ENCODE results near the gene C2. TPM values are rescaled to one million over a fixed set of nuclear protein-coding genes. Genes with fewer than 3 reads are reported as not detected.
A peak's percentile ranks its signal among the peaks of the same experiment; 100 is the strongest.
"Not testable (repeated sequence)": the region's sequence is repeated elsewhere in the genome, so short reads cannot be mapped to it uniquely, and the experiment has no call there.

Gene C2
- polyA plus RNA-seq, 1 donor from 2014 or later, result not detected

- Mint-ChIP-seq H3K4me1 (peaks cover 0 to 14% (median 10%) of the 10 kb centered on the region in 3 donors), H3K27ac (peak overlapping the region in 2 of 3 donors; percentile 48 to 84), H3K4me3 (peak overlapping the region in 1 of 4 donors; percentile 24), H3K36me3 (peaks cover 9% of the 10 kb centered on the region), H3K9me3 (no peaks in the 10 kb centered on the region), H3K27me3 (peaks cover 2% of the 10 kb centered on the region)
Observed at GRCh38 chr6:31967926-31968320, 40.4 kb downstream of the C2 start.

- peak overlapping the region in 1 of 3 donors; percentile 100 for H3K27ac Mint-ChIP-seq
- peaks cover 2% of the 10 kb centered on the region for H3K27me3 Mint-ChIP-seq
- H3K4me1 Mint-ChIP-seq, result peaks cover 0 to 18% (median 14%) of the 10 kb centered on the region in 3 donors
- no peaks in the 10 kb centered on the region for H3K9me3 Mint-ChIP-seq
- H3K36me3 Mint-ChIP-seq, result peaks cover 9% of the 10 kb centered on the region
- peak overlapping the region in 1 of 4 donors; percentile 98 for H3K4me3 Mint-ChIP-seq
Observed at GRCh38 chr6:31968326-31968725, 40.8 kb downstream of the C2 start.

GRCh38 chr6:31968791-31969711, 41.5 kb downstream of the C2 start:
- peaks cover 0 to 23% (median 19%) of the 10 kb centered on the region in 3 donors for H3K4me1 Mint-ChIP-seq
- H3K36me3 Mint-ChIP-seq, result peaks cover 9% of the 10 kb centered on the region
- peaks cover 2% of the 10 kb centered on the region for H3K27me3 Mint-ChIP-seq

GRCh38 chr6:31969712-31970603, 42.4 kb downstream of the C2 start:
- peaks cover 2% of the 10 kb centered on the region for H3K27me3 Mint-ChIP-seq
- H3K9me3 Mint-ChIP-seq, result no peaks in the 10 kb centered on the region
- H3K4me3 Mint-ChIP-seq, result peak overlapping the region; percentile 60 to 98 (median 84)
- H3K36me3 Mint-ChIP-seq, result peaks cover 9% of the 10 kb centered on the region
- H3K27ac Mint-ChIP-seq, result peak overlapping the region; percentile 86 to 100 (median 99)
- peaks cover 0 to 23% (median 20%) of the 10 kb centered on the region in 3 donors for H3K4me1 Mint-ChIP-seq

More at GRCh38 chr6:31968791-31969711, 41.5 kb downstream of the C2 start:
- Mint-ChIP-seq H3K27ac (peak overlapping the region in 2 of 3 donors; percentile 43 to 100), H3K9me3 (no peaks in the 10 kb centered on the region), H3K4me3 (peak overlapping the region in 3 of 4 donors; percentile 17 to 98 (median 88))

DNA sequence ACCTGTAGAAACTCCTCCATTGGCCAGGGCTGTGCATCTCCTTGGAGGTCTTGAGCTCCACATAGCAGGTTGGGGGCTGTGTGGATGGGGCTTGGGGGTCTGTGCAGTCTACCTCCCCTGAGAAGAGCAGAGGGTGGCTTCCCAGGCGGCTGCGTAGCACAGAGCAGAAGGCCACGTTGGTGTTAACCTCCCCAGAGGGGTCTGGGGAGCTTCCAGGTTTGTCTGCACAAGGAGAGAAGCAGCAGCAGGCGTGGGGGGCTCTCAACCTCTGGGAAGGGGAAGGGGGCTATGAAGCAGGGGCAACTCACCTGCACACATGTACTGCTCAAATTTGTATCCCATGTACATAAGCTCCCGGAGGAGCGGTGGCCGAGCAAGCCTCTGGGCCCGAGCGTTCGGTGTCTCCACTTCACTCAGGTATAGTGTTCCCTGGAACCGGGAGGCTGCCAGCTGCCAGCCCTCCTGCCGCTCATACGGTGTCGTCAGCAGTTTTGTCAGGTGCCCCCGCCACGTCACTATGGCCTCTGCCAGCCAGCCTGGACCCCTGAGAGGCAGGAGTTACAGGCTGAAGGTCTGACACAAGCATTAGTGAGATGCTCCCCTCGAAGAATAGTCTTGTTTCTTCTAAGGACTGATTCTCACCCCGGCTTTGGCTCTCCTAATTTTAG, 43.2 kb downstream of the C2 start:
- Mint-ChIP-seq H3K4me1 (peaks cover 0 to 23% (median 20%) of the 10 kb centered on the region in 3 donors), H3K27me3 (peaks cover 2% of the 10 kb centered on the region), H3K27ac (peak overlapping the region; percentile 99 to 100 (median 100)), H3K9me3 (no peaks in the 10 kb centered on the region), H3K36me3 (peaks cover 7% of the 10 kb centered on the region), H3K4me3 (peak overlapping the region; percentile 94 to 98 (median 97))

DNA sequence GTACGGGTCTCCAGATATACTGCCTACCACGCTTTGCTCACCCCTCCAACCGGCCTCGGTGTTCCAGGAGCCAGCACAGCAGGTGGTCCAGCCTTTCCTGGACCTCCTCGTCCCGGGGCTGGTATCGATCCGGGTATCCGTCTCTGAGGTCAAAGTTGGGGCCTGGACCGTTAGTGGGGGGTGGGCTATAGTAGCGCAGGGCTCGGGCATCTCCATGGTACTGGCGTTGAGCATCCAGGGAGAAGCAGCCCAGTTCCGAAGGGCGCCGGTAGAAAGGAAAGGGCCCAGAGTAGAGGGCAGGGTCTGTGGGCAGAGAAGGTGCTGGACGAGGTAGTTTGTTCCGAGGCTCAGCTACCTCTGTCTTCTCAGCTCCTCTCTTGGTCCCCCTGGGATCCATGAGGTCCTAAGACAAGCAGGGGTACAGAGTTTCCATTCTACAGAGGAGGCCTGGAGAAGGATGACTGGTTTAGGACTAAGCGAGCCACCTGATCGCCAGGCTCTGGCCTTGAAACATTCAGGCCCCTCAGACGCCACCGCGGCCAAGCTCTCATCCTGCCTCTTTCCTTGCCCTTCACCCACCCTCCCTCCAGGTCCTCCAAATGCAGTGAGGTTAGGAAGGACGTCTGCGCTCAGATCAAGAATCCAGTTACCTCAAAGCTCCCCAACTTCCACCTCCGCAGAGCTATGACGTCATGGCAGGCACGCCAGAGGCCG, 43.9 kb downstream of the C2 start:
- peaks cover 7% of the 10 kb centered on the region for H3K36me3 Mint-ChIP-seq
- H3K9me3 Mint-ChIP-seq, result no peaks in the 10 kb centered on the region
- peaks cover 0 to 23% (median 20%) of the 10 kb centered on the region in 3 donors for H3K4me1 Mint-ChIP-seq
- peaks cover 2% of the 10 kb centered on the region for H3K27me3 Mint-ChIP-seq
- H3K4me3 Mint-ChIP-seq, result peak overlapping the region; percentile 94 to 98 (median 97)
- H3K27ac Mint-ChIP-seq, result peak overlapping the region; percentile 99 to 100 (median 100)

DNA sequence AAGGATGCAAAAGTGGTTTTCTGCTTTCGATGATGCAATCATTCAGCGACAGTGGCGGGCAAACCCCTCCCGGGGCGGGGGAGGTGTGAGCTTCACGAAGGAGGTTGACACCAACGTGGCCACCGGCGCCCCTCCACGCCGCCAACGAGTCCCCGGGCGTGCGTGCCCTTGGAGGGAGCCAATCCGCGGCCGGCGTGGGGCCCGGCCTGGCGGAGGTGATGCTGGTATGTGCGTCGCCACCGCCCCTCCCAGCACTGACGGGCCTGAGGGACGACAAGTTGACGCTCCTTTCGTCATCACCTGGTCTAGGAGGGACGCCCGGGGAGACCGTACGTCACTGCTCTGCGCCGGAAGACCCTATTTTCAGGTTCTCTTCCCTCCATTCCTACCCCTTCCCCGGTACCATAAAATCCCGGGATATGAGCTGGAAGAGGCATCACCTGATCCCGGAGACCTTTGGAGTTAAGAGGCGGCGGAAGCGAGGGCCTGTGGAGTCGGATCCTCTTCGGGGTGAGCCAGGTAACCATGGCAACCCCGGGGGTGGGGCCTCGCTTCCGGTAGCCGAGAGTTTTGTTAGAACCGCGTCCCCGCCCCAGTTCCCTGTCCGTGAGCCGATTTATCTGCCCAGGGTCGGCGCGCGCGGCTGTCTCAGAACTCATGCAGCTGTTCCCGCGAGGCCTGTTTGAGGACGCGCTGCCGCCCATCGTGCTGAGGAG, 44.6 kb downstream of the C2 start, which contains the start of gene DXO:
DXO (minus strand) TSS at position 146 of the 716 bp plus-strand sequence. CDS start 463 bp downstream, outside the sequence.
- H3K4me3 Mint-ChIP-seq, result peak within 1 kb of the TSS; percentile 94 to 98 (median 97)
- H3K27me3 Mint-ChIP-seq, result peaks cover 2% of the 10 kb centered on the region
- H3K4me1 Mint-ChIP-seq, result peaks cover 0 to 23% (median 19%) of the 10 kb centered on the region in 3 donors
- peak within 1 kb of the TSS; percentile 99 to 100 (median 100) for H3K27ac Mint-ChIP-seq
- no peaks in the 10 kb centered on the region for H3K9me3 Mint-ChIP-seq
- H3K36me3 Mint-ChIP-seq, result peaks cover 7% of the 10 kb centered on the region

- Mint-ChIP-seq H3K4me1 (peaks cover 0 to 23% (median 19%) of the 10 kb centered on the region in 3 donors), H3K4me3 (peak overlapping the region; percentile 94 to 98 (median 97)), H3K36me3 (peaks cover 7% of the 10 kb centered on the region), H3K27me3 (peaks cover 2% of the 10 kb centered on the region), H3K27ac (peak overlapping the region; percentile 99 to 100 (median 100)), H3K9me3 (no peaks in the 10 kb centered on the region)
Observed at GRCh38 chr6:31972709-31973350, 45.3 kb downstream of the C2 start.

GRCh38 chr6:31976065-31976464, 48.5 kb downstream of the C2 start:
- not testable (repeated sequence) for H3K9me3 Mint-ChIP-seq, H3K27ac Mint-ChIP-seq, H3K4me3 Mint-ChIP-seq, H3K36me3 Mint-ChIP-seq, H3K27me3 Mint-ChIP-seq
- peaks cover 0 to 17% (median 13%) of the 10 kb centered on the region in 3 donors for H3K4me1 Mint-ChIP-seq

DNA sequence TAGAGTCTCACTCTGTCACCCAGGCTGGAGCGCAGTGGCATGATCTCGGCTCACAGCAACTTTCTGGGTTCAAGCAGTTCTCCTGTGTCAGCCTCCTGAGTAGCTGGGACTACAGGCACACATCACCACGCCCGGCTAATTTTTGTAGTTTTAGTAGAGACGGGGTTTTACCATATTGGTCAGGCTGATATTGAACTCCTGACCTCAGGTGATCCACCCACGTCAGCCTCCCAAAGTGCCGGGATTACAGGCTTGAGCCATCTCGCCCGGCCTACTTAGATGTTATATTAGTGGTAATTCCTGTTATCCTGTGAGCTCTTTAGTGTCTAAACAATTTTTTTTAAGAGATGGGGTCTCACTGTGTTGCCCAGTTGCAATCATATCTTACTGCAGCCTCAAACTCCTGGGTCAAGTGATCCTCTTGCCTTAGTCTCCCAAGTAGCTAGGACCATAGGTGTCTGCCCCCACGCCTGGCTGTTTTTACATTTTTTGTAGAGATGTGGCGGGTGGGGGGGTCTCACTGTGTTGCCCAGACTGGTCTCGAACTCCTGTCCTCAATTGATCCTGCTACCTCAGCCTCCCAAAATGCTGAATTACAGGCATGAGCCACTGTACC, 50.4 kb downstream of the C2 start:
- Mint-ChIP-seq H3K9me3 (no peaks in the 10 kb centered on the region), H3K27me3 (no peaks in the 10 kb centered on the region), H3K27ac (no peak overlapping the region), H3K4me1 (peaks cover 0 to 10% (median 8%) of the 10 kb centered on the region in 3 donors), H3K36me3 (peaks cover 3% of the 10 kb centered on the region), H3K4me3 (no peak overlapping the region)

DNA sequence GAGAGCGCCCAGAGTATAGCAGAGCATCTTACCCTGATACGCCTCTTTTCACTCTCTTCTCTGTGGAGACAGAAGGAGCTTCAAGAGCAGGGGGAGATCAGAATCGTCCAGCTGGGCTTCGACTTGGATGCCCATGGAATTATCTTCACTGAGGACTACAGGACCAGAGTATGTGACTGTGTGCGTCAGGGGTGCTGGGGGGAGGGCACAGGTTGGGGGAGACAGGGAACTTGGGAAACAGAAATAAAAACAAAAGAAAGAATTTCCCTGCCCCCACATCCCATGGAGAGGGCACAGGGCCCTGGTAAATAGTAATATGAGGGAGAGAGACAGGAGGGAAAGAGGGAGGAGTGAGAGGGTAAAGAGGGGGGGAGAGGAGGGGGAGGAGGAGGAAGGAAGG, 51.3 kb downstream of the C2 start:
- Mint-ChIP-seq H3K4me1 (peaks cover 0 to 4% (median 0%) of the 10 kb centered on the region in 3 donors), H3K4me3 (peak overlapping the region in 1 of 4 donors; percentile 20), H3K27ac (no peak overlapping the region), H3K9me3 (no peaks in the 10 kb centered on the region), H3K27me3 (no peaks in the 10 kb centered on the region), H3K36me3 (peaks cover 3% of the 10 kb centered on the region)

- H3K4me3 Mint-ChIP-seq, result no peak overlapping the region
- H3K4me1 Mint-ChIP-seq, result no peaks in the 10 kb centered on the region
- peaks cover 3% of the 10 kb centered on the region for H3K36me3 Mint-ChIP-seq
- H3K27ac Mint-ChIP-seq, result peak overlapping the region in 1 of 3 donors; percentile 53
- H3K9me3 Mint-ChIP-seq, result no peaks in the 10 kb centered on the region
- H3K27me3 Mint-ChIP-seq, result no peaks in the 10 kb centered on the region
Observed at GRCh38 chr6:31979238-31979898, 51.9 kb downstream of the C2 start.
